ENCODE results near the gene SLC12A1.

- TF ChIP-seq POLR2AphosphoS5 (IDR thresholded peaks at IDR 0.05; ENCODE audit: low read depth, low read length) (no peak), REST (IDR thresholded peaks at IDR 0.05; ENCODE audit: insufficient read depth in 1 of 2, low read depth in 2 of 2, low read length in 2 of 2) (no peak), TAF1 (IDR thresholded peaks at IDR 0.05; ENCODE audit: borderline replicate concordance, insufficient read depth, low read length) (no peak)
These were observed 61.7 kb downstream of the SLC12A1 start for GRCh38 chr15:48267766-48268165.

All from PFSK-1 (cell line).